HG03159 (cell line): ENCODE data around the gene CHMP4A.

Source experiments
- ATAC-seq: cut with Tn5 transposase; IDR thresholded peaks from one replicate; pipeline ENCODE4 v1.9.1; 2021; ENCODE audit warnings: mild to moderate bottlenecking, moderate library complexity; ENCODE audit not compliant: unreplicated experiment

CHMP4A gene

GRCh38 chr14:24179961-24180796 is 33.1 kb downstream of the CHMP4A start:
- no peak for ATAC-seq

DNA sequence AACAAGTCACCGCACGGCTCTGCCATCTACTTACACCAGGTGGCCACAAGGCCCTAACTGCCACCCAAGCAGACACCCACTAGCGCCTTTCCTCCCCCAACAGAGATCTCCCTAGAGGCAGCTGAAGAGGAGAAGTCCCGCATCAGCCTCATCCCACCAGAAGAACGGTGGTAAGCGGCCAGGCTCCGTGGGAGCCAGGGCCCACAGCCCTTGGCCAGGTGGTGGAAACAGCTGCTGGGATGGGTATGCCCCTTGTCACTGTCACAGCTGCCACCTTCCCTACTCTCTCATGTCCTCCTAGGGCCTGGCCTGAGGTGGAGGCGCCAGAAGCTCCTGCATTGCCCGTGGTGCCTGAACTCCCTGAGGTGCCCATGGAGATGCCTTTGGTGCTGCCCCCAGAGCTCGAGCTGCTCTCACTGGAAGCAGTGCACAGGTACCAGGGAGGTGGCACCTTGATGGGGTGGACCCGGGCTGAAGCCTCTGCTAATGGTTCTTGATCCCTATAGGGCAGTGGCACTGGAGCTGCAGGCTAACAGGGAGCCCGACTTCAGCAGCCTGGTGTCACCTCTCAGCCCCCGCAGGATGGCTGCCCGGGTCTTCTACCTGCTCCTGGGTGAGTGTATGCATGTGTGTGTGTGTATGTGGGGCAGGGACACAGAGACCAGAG is 33.9 kb downstream of the CHMP4A start:
- ATAC-seq: no peak

DNA sequence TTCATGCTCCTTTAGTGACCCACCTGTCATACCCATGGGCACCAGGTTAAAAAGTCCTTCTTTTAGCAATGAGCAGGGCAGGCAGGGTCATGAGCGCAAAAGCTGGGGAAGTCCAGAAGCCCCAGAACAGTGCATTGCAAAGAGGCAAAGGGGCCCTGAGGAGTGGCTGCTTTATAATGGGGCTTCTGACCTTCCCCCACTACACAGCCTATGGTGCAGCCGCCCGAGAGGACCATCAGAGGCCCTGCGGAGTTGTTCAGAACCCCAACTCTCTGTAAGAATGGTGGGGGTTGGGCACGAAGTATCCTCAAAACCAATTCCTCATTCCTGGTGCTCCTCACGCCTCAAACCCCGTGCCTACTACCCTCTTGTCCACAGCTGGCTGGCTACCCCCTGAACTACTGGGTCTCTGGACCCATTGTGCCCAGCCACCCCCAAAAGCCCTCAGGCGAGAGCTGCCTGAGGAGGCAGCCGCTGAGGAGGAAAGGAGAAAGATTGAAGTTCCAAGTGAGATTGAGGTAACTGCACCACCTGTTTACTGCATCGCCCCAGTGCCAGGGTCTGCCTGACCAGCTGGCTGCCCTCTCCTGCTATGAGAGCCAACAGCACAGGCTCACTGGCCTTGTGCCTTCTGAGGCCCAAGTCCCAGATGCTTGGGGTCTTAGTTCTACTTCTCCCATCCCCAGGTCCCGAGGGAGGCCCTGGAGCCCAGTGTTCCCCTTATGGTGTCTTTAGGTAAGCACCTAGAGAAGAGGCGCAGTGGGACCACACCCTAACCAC is 34.7 kb downstream of the CHMP4A start:
- no peak for ATAC-seq

DNA sequence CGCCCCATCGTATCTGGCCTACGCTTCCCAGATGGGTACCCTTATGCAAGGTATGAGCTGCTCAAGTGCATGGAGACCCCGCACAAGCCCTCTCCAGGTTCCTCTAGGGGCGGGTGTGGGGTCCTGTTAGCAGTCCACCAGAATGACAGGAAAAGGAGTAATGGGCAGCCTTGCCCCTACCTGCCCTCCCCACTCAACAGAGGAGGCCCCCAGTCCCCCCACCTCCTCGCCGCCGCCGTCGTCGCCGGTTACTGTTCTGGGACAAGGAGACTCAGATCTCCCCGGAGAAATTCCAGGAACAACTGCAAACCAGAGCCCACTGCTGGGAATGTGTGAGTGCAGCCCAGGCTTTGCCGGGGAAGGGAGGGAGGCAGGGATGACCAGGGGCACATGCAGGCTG is 35.4 kb downstream of the CHMP4A start:
- no peak for ATAC-seq

DNA sequence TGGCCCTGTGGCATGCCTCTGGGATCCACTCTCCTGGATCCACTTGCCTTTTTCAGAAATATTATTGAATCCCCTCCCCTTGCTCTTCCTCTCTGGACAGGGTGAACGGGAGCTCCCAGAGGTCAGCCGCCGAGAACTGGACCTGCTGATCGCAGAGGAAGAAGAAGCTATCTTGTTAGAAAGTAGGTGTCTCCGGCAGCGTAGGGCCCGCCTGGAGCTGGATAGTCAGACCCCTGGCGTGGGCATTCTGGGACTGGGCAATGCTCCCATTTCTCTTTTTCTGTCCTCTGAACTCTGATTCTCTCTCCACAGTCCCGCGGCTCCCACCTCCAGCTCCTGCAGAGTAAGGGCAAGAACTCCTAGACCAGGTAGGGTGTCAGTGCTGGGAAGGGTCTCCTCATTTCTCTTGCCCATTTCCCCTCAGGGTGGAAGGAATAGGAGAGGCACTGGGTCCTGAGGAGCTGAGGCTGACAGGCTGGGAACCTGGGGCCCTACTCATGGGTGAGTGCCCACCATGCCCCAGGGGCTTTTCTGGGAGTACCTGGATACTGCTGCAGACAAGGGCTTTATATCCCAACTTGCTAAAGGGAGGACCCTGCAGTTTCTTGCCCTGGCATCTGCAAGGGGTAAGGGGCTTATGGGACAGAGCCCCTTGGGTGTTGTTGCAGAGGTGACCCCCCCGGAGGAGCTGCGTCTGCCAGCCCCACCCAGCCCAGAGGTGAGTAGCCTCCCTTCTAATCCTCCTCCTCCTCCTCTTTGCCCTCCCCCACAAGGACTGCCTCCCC is 36.1 kb downstream of the CHMP4A start:
- ATAC-seq: no peak

DNA sequence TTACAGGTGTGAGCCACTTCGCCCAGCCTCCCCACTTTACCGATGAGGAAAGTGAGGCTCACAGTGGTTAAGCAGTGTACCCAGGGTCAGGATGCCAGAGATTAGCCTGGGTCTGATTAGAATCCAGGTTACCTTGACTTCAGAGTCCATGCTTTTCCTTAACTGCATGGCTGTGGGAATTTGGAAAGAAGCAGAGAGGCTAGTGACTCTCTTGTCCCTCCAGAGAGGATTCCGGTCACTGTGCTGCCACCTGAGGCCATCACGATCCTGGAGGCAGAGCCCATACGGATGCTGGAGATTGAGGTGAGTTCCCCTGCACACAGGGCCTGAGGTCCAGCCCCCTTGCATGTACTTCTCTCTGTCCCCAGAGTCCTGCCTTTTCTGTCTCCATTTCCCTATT is 36.7 kb downstream of the CHMP4A start:
- ATAC-seq: no peak

DNA sequence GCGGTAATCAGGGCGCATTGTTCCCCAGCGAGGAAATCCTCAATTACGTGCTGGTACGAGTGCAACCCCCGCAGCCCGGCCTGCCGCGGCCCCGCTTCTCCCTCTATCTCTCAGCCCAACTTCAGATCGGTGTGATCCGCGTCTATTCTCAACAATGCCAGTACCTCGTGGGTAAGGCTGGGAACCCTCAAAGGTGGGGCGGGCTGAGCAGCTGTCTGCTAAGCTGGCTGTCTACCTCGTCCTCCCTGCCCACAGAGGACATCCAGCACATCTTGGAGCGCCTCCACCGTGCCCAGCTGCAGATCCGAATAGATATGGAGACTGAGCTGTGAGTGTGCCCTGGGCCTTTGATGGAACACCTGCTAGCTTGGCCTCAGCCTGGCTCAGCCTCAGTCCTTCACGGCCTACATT is 40.4 kb downstream of the CHMP4A start:
- ATAC-seq: no peak

DNA sequence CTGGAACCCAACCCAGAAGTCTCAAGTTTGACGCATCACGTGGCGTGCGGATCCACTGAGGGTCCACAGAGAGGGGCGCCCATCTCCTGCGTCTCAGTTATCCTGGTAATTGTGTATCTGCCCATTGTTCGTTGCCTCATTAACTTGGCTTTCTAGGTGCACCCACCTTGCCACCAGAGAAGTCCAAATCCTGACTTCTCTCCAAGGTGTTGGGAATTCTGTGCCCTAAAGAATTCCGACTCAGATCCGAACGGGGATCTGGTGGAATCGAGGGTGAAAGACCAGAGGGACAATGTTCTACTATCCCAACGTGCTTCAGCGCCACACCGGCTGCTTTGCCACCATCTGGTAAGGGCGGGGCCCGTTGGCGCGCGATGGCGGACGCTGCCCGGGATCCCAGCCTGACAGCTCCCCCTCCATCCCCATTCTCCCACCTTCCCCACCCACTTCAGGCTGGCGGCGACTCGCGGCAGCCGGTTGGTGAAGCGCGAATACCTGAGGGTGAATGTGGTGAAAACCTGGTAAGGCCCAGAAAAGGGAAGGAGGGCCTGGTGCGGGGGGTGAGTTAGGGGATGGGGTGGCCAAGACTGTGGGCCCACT is 40.9 kb downstream of the CHMP4A start:
- ATAC-seq: no peak

DNA sequence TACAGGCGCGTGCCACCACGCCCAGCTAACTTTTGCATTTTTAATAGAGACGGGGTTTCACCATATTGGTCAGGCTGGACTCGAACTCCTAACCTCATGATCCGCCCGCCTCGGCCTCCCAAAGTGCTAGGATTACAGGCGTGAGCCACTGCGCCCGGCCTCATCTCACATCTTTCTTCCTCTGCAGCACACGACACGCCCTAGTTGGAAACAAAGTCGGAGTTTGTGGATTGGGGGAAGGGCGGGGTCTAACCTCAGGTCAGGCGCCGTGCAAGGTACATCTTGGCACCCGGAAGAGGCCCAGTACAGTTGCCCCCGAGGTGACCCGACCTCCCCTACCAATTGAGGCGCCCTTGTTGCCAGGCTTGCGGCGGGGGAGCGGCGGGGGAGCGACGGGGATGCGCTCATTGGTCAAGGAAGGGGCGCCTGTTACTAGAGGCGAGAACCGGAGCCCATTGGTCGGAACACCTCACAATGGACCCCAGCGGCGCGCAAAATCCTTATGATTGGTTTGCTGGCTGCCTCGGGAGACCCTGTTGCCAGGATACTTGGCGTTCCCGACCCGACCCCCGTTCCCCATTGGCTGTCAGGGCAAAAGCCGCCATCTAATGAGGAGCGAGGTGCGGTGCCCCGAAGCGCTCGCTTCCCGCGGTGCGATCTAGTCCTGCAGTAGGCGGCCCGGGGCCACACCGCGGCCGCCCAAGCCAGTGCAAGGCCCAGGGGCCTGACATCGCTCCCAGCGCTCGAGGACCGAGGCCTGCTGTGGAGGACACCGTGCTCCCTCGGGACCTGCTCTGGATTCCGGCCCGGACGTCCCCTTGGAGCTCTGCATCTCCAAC is 41.6 kb downstream of the CHMP4A start, which contains the start of gene REC8:
Gene REC8, plus strand, starts transcription at position 659 of the 839 bp plus-strand sequence. CDS start 473 bp downstream, outside the sequence.
- ATAC-seq: peak; percentile 80

DNA sequence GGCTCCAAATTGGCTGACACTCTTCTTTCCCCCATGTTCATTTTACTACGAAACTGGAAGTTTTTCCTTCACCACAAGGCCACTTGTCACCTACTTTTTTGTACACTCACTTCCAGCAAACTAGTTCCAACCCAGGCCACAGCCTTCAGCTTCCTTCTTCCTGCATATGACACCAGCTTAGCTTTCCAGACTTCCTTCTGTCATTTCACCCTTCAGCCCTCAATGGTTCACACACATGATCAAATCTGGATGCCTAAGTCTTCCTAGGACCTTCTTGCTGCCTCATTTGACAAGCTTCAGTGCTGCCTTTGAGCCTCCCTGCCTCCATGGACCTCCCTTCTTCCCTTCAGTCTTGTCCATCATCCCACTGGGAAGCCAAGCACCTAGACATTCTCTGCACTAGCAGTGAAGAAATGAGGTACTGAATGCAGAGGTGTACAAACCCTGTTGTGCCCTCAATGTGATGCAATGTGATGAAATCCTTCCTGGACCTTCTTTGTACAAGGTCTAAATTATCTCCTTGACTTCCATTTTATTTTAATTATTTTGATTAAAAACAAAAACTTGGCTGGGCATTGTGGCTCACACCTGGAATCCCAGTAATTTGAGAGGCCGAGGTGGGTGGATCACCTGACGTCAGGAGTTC is 45.7 kb downstream of the CHMP4A start:
- ATAC-seq: no peak

- no peak for ATAC-seq
Measured at GRCh38 chr14:24165785-24166184, 47.5 kb downstream of the CHMP4A start.

GRCh38 chr14:24164518-24164991 is 48.7 kb downstream of the CHMP4A start:
- no peak for ATAC-seq

DNA sequence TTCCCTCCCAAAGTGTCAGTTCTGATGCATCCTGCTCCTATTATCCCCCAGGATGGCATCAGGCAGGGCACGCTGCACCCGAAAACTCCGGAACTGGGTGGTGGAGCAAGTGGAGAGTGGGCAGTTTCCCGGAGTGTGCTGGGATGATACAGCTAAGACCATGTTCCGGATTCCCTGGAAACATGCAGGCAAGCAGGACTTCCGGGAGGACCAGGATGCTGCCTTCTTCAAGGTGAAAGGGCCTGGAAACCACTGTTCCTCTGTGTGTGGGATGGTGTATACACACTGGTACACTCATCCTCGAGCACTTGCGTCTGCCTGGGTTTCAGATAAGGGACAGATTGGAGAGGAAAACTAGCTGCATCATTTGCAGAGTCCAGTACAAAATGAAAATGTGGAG is 51.2 kb downstream of the CHMP4A start:
- ATAC-seq: no peak

DNA sequence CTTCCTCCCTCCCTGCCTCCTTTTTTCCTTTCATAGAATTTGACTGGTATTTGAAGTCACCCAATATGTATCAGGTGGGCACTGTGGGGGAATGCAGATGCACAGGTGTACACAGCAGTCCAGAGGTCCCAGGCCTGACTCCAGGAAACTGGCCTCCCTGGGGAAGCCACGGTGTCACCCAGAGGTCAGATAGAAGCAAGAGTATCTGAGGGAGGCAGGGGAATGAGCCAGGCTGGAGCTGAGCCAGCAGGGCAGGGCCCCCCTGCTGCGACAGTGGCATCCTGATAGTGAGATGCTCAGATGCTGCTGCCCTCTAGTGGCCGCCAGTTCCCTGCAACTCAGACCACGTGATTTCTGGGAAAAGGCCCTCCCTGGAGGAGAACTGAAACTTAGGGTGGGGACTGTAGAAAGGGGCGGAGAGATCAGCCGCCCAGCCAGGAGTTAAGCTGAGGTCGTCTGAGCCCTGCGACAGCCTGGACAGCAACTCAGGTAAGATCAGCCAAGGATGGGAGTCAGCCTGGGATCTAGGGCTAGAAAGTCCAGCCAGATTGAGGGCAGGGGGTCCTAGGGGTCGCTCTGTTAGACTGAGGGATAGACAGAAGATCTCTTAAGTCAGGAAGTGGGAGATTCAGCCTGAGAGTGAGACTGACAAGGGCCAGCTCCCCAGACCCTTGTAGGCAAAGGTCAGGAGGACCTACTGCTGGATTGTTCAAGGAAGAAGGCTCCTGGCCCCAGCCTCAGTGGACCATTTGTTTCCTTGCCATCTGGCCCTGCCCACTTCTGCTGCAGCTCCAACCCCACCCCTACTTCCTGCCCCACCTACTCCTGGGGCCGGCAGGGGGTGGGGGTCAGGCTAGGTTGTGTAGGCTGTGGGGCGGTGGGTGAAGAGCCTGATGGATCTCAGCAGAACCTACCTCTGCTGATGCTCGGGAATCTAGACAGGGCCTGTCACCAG is 52.2 kb downstream of the CHMP4A start, which contains the start of gene IRF9:
Gene IRF9, plus strand, starts transcription at position 416 of the 955 bp plus-strand sequence. CDS start 880 bp downstream, outside the sequence.
- ATAC-seq: peak; percentile 76

DNA sequence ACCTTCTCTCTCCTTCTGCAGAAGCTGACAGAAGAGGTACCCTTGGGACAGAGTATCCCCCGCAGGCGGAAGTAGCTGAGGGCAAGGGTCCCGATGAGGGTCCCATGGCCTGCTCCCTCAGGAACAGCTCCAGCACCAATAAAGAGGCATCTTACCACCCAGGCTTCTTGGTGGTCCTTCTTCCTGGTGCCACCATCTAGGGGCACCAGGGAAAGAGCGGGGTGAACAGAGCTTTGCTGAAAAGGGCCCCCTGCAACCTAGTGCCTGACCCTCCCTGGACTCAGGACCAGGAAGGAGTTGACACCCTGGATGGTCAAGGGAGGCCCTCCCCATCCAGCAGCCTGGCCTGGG is 52.8 kb downstream of the CHMP4A start:
- ATAC-seq: no peak

DNA sequence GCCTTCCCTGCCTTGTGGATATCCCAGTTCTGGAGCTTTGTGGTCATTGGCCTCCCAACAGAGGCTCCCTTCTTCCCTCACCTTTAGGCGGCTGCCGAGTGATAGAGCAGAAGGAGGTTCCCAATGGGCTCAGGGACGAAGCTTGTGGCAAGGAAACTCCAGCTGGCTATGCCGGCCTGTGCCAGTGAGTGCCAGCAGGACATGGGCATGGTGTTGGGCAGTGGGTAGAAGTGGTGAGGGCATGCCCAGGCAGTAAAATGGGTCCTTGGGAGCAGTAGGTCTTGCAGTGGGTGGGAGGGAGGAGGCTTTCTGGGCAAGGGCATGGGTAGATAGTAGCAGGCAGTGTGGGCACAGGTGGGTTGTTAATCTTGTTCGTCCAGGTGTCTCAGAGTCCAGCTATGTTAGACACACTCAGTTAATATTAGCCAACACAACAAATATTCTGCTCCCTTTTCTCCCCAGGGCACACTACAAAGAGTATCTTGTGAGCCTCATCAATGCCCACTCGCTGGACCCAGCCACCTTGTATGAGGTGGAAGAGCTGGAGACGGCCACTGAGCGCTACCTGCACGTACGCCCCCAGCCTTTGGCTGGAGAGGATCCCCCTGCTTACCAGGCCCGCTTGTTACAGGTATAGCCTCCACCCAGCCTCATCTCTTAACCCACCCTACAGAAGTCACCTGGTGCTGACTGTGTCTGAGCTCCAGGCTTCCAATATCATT is 53.4 kb downstream of the CHMP4A start:
- no peak for ATAC-seq
